ENCODE data around the gene CHRNA10. TPM values are rescaled to one million over a fixed set of nuclear protein-coding genes. Genes with fewer than 3 reads are reported as not detected.

Gene CHRNA10
- polyA plus RNA-seq, 3 donors, result 0.73 TPM; not detected in 2

DNA sequence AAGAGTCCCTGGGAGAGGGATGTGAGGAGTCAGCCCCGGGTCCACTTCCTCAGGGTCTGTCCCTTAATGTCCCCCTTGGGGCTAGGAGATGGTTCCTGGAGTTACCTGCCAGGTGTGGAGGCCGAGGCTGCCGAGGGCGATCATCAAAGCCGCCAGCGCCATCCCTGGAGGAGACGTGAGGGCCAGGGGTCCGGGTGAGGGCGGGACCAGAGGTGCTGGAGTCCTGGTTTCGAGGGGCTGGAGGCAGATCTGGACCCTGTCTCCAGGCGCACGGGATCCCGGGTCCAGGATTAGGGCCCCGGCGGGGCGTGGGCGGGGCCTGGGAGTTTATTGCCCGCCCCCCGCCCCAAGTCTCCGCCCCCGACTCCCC lies 29.5 kb downstream of the CHRNA10 start, which contains the start of gene ART5:
ART5 (minus strand) TSS at position 292 of the 370 bp plus-strand sequence; CDS start at position 162, 130 bp downstream.
- H3K9me3 Mint-ChIP-seq, result peaks cover 0 to 20% (median 9%) of the 10 kb centered on the region in 7 donors
- H3K27ac ChIP-seq (ENCODE audit: low read depth in 1 of 2, low read length in 2 of 2), result no peak within 1 kb of the TSS
- peaks cover 0 to 4% of the 10 kb centered on the region in 2 donors for H3K36me3 Mint-ChIP-seq
- peak within 1 kb of the TSS; percentile 90 for H2AFZ ChIP-seq (ENCODE audit: insufficient read depth, low read depth, low read length, poor library complexity, severe bottlenecking)
- peaks cover 27% of the 10 kb centered on the region for H3K4me1 Mint-ChIP-seq
- H3K79me2 ChIP-seq (ENCODE audit: insufficient read depth, low read length), result no peaks in the 10 kb centered on the region
- H3K4me3 Mint-ChIP-seq, result peak within 1 kb of the TSS; percentile 80 to 93
- H3K9me3 ChIP-seq (replicated peaks in 1 of 2; ENCODE audit: control insufficient read depth in 1 of 2, insufficient read depth in 1 of 2, low read length in 2 of 2), result peaks cover 6 to 10% of the 10 kb centered on the region in 2 donors
- peaks cover 10 to 23% of the 10 kb centered on the region in 2 donors for H3K4me1 ChIP-seq (ENCODE audit: control insufficient read depth in 1 of 2, insufficient read depth in 2 of 2, low read length in 2 of 2)
- H4K20me1 ChIP-seq (ENCODE audit: insufficient read depth, low read length), result no peaks in the 10 kb centered on the region
- H3K4me3 ChIP-seq (replicated peaks in 1 of 3; ENCODE audit: low read depth in 2 of 3, low read length in 3 of 3), result peak within 1 kb of the TSS; percentile 45 to 75 (median 48)
- peak within 1 kb of the TSS; percentile 88 for H3K4me2 ChIP-seq (replicated peaks; ENCODE audit: extremely low read depth, low read length, poor library complexity, severe bottlenecking)
- DNase-seq, result no peak
- peaks cover 10 to 28% of the 10 kb centered on the region in 2 donors for H3K27me3 ChIP-seq (ENCODE audit: control insufficient read depth in 2 of 2, insufficient read depth in 2 of 2, low read length in 2 of 2)
- peak within 1 kb of the TSS; percentile 70 for H3K9ac ChIP-seq (ENCODE audit: insufficient read depth, low read length, poor library complexity, severe bottlenecking)
- intact Hi-C loops (cut with micrococcal nuclease), result no loop called here
- peaks cover 19 to 40% (median 30%) of the 10 kb centered on the region in 3 donors for H3K27me3 Mint-ChIP-seq (ENCODE audit: low read depth in 3 of 3)
- TF ChIP-seq, protein P1, sequence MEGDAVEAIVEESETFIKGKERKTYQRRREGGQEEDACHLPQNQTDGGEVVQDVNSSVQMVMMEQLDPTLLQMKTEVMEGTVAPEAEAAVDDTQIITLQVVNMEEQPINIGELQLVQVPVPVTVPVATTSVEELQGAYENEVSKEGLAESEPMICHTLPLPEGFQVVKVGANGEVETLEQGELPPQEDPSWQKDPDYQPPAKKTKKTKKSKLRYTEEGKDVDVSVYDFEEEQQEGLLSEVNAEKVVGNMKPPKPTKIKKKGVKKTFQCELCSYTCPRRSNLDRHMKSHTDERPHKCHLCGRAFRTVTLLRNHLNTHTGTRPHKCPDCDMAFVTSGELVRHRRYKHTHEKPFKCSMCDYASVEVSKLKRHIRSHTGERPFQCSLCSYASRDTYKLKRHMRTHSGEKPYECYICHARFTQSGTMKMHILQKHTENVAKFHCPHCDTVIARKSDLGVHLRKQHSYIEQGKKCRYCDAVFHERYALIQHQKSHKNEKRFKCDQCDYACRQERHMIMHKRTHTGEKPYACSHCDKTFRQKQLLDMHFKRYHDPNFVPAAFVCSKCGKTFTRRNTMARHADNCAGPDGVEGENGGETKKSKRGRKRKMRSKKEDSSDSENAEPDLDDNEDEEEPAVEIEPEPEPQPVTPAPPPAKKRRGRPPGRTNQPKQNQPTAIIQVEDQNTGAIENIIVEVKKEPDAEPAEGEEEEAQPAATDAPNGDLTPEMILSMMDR (IDR thresholded peaks at IDR 0.05), result no peak
- peak within 1 kb of the TSS in 4 of 7 donors; percentile 50 to 77 (median 61) for H3K27ac Mint-ChIP-seq
- H3K36me3 ChIP-seq (replicated peaks in 1 of 2; ENCODE audit: control insufficient read depth in 1 of 2, insufficient read depth in 2 of 2, low read length in 2 of 2), result no peaks in the 10 kb centered on the region
- 32% methylated on average over 18 of the region's 21 CpGs for WGBS (ENCODE audit: insufficient coverage)

DNA sequence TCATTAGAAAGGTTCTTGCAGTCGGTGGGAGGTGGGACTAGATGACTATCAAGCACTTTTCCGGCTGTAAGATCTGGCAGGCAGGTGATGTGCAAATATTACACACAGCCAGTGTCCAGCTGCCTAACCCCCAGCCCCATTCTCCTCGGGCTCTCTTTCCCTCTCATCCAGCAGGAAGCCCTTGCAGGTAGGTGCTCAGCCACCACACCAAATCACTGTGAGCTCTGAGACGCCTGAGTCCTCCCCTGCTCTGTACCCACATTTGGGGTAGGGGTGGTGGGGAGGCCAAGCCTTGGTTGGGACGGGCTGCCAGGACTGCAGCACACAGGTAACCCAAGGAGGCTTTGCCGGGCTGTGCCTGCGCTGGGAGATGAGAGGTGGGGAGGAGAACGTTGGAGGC lies 30.0 kb downstream of the CHRNA10 start:
- peaks cover 4 to 9% of the 10 kb centered on the region in 2 donors for H3K36me3 Mint-ChIP-seq
- TF ChIP-seq, protein P1 (IDR thresholded peaks at IDR 0.05), result no peak
- peaks cover 27% of the 10 kb centered on the region for H3K4me1 Mint-ChIP-seq
- no peaks in the 10 kb centered on the region for H3K36me3 ChIP-seq (replicated peaks in 1 of 2; ENCODE audit: control insufficient read depth in 1 of 2, insufficient read depth in 2 of 2, low read length in 2 of 2)
- no peak overlapping the region for H3K4me3 ChIP-seq (replicated peaks in 1 of 3; ENCODE audit: low read depth in 2 of 3, low read length in 3 of 3)
- peaks cover 19 to 37% (median 30%) of the 10 kb centered on the region in 3 donors for H3K27me3 Mint-ChIP-seq (ENCODE audit: low read depth in 3 of 3)
- H3K9me3 Mint-ChIP-seq, result peaks cover 0 to 20% (median 9%) of the 10 kb centered on the region in 7 donors
- H2AFZ ChIP-seq (ENCODE audit: insufficient read depth, low read depth, low read length, poor library complexity, severe bottlenecking), result no peak overlapping the region
- no peak for DNase-seq
- H3K27ac ChIP-seq (ENCODE audit: low read depth in 1 of 2, low read length in 2 of 2), result no peak overlapping the region
- H3K4me1 ChIP-seq (ENCODE audit: control insufficient read depth in 1 of 2, insufficient read depth in 2 of 2, low read length in 2 of 2), result peaks cover 10 to 23% of the 10 kb centered on the region in 2 donors
- 81% methylated on average over 4 of the region's 8 CpGs for WGBS (ENCODE audit: insufficient coverage)
- H3K79me2 ChIP-seq (ENCODE audit: insufficient read depth, low read length), result no peaks in the 10 kb centered on the region
- intact Hi-C loops (cut with micrococcal nuclease), result no loop called here
- H4K20me1 ChIP-seq (ENCODE audit: insufficient read depth, low read length), result no peaks in the 10 kb centered on the region
- H3K4me3 Mint-ChIP-seq, result peak overlapping the region; percentile 65 to 70
- no peak overlapping the region for H3K9ac ChIP-seq (ENCODE audit: insufficient read depth, low read length, poor library complexity, severe bottlenecking)
- H3K27me3 ChIP-seq (ENCODE audit: control insufficient read depth in 2 of 2, insufficient read depth in 2 of 2, low read length in 2 of 2), result peaks cover 10 to 28% of the 10 kb centered on the region in 2 donors
- no peak overlapping the region for H3K4me2 ChIP-seq (replicated peaks; ENCODE audit: extremely low read depth, low read length, poor library complexity, severe bottlenecking)
- peaks cover 6 to 10% of the 10 kb centered on the region in 2 donors for H3K9me3 ChIP-seq (replicated peaks in 1 of 2; ENCODE audit: control insufficient read depth in 1 of 2, insufficient read depth in 1 of 2, low read length in 2 of 2)
- H3K27ac Mint-ChIP-seq, result peak overlapping the region in 2 of 7 donors; percentile 62 to 77
